Measurements from ENCODE around the gene GPD1L. TPM values are rescaled to one million over a fixed set of nuclear protein-coding genes. Genes with fewer than 3 reads are reported as not detected.
A peak's percentile ranks its signal among the peaks of the same experiment; 100 is the strongest.

Gene GPD1L
- total and polyA plus RNA-seq, 10 of the 15 experiments (the other 5 are each of a cell fraction or from before 2014, with no cell fraction given): 0.77 to 4.8 (median 3.9) TPM

DNA sequence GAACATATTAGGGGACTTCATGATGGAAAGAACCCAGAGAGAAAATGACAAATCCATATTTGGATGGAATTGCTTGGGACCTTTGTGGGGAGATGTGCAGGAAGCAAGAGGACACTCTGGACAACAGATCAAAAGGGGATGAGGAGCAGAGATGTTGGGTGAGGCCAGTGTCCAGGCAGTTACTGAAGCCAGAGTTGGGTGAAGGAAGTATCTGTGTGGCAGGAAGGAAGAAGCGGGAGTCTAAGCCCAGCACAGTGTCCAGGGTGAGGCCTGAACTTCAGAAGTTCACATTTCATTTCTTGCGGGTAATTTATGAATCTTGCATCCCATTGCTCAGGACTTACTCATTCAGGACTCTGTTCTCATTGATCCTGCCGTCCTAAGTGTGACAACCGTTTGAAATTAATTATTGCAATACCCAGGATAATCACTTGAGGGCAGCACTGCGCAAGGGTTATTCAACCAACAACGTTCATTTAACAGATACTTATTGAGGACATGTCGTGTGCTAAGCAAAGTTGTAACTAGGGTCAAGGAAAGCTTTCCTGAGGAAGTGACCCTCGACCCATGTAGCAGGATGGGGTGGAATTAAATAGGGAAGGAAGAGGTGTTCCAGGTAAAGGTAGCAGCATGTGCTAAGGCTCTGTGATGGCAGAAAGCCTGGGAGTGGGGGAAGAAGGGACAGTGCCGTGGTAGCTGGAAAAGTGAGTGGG is 70.7 kb downstream of the GPD1L start:
- CTCF ChIA-PET: interaction anchor here (0.6 to 3.0 kb wide), 21 partner anchors 9 to 345 kb away, joined by 3 to 11 read pairs (median 4); no protein-coding TSS in a partner anchor
- no peaks in the 10 kb centered on the region for H3K4me1 ChIP-seq (ENCODE audit: control insufficient read depth, insufficient read depth, low read length)
- no peak overlapping the region for H3K4me3 ChIP-seq
- intact Hi-C loops (cut with micrococcal nuclease; ENCODE audit: unreplicated experiment) (loop anchor here (1.0 to 5.0 kb wide), 5 partner anchors 120 to 488 kb away; no protein-coding TSS in a partner anchor), in situ Hi-C loops (cut with MboI) (loop anchor here (5.0 to 10.0 kb wide), 2 partner anchors 160 to 488 kb away; no protein-coding TSS in a partner anchor)
- no peaks in the 10 kb centered on the region for H4K20me1 ChIP-seq (ENCODE audit: control insufficient read depth, insufficient read depth)
- DNase-seq (ENCODE audit: low read depth, low spot score) (peak; percentile 15), FAIRE-seq (no peak), ATAC-seq (peak; percentile 87)
- H3K36me3 ChIP-seq (ENCODE audit: control insufficient read depth in 2 of 2, insufficient read depth in 2 of 2, low read length in 1 of 2): no peaks in the 10 kb centered on the region
- H3K27ac ChIP-seq (ENCODE audit: control insufficient read depth, insufficient read depth): no peak overlapping the region
- BruUV-seq (replicated peaks): no TSS peak
- SMC1A ChIA-PET (ENCODE audit: uncharacterized antibody, unreplicated experiment): interaction anchor here (0.7 to 1.1 kb wide), 3 partner anchors 85 to 308 kb away, joined by 3 read pairs; no protein-coding TSS in a partner anchor
- TF ChIP-seq RAD21 (IDR thresholded peaks at IDR 0.05; ENCODE audit: insufficient read depth, low read depth, low read length) (peak; percentile 63), HCFC1 (IDR thresholded peaks at IDR 0.05; ENCODE audit: low read length) (no peak), ESRRA (IDR thresholded peaks at IDR 0.05; ENCODE audit: low read length) (0 out of 2 replicates have a peak, but pooled peaks have one; percentile 41), ZNF622 (IDR thresholded peaks at IDR 0.05) (no peak), SMC3 (IDR thresholded peaks at IDR 0.05; ENCODE audit: borderline replicate concordance, low read length) (peak; percentile 50; the same call in 1 of the 2 replicates)
- TF ChIP-seq, protein P1, sequence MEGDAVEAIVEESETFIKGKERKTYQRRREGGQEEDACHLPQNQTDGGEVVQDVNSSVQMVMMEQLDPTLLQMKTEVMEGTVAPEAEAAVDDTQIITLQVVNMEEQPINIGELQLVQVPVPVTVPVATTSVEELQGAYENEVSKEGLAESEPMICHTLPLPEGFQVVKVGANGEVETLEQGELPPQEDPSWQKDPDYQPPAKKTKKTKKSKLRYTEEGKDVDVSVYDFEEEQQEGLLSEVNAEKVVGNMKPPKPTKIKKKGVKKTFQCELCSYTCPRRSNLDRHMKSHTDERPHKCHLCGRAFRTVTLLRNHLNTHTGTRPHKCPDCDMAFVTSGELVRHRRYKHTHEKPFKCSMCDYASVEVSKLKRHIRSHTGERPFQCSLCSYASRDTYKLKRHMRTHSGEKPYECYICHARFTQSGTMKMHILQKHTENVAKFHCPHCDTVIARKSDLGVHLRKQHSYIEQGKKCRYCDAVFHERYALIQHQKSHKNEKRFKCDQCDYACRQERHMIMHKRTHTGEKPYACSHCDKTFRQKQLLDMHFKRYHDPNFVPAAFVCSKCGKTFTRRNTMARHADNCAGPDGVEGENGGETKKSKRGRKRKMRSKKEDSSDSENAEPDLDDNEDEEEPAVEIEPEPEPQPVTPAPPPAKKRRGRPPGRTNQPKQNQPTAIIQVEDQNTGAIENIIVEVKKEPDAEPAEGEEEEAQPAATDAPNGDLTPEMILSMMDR (IDR thresholded peaks at IDR 0.05 in 2 of 3, conservative IDR thresholded peaks at IDR 0.05 in 1 of 3; ENCODE audit: control insufficient read depth in 2 of 3, extremely low read depth in 1 of 3, insufficient read depth in 1 of 3, low read depth in 3 of 3, low read length in 3 of 3): peak; percentile 68 to 85 (median 76)
- POLR2A ChIA-PET: no interaction called here
- H3K9me3 ChIP-seq (replicated peaks; ENCODE audit: control insufficient read depth, insufficient read depth, low read length): no peaks in the 10 kb centered on the region
- H2AFZ ChIP-seq (ENCODE audit: control insufficient read depth, low read depth, low read length): no peak overlapping the region
- no peaks in the 10 kb centered on the region for H3K79me2 ChIP-seq (ENCODE audit: control insufficient read depth, insufficient read depth, low read length)
- H3K4me2 ChIP-seq (ENCODE audit: control insufficient read depth, insufficient read depth): no peak overlapping the region
- H3K27me3 ChIP-seq (replicated peaks in 1 of 2; ENCODE audit: control insufficient read depth in 2 of 2, insufficient read depth in 2 of 2, low read length in 1 of 2): no peaks in the 10 kb centered on the region; a peak in 1 of 4 replicates
- RAD21 ChIA-PET (ENCODE audit: unreplicated experiment): no interaction called here
- no peak overlapping the region for H3K9ac ChIP-seq (ENCODE audit: control insufficient read depth, insufficient read depth, low read length)
- WGBS (ENCODE audit: insufficient coverage, insufficient replicate concordance, low lambda C conversion rate, missing lambda C conversion rate): 3% methylated on average over 9 of the region's 9 CpGs

Data from GM12878 (cell line).